H9 (cell line): ENCODE results near the gene SIX2. TPM values are rescaled to one million over a fixed set of nuclear protein-coding genes. Genes with fewer than 3 reads are reported as not detected.

Source experiments
- DNase-seq: peaks from one replicate; pipeline ENCODE4 v3.0.0-alpha.2; 2017
- H2AFZ ChIP-seq: one replicate; pipeline ENCODE4 v1.6.1; 2013; ENCODE audit warnings: mild to moderate bottlenecking, low read length, control low read depth, moderate library complexity
- H2AK5ac ChIP-seq: 2 replicates; pipeline ENCODE4 v1.6.1; 2013; ENCODE audit warnings: low read length, control low read depth, mixed read lengths; ENCODE audit not compliant: insufficient read length
- H2BK120ac ChIP-seq: one replicate; pipeline ENCODE4 v1.6.1; 2013; ENCODE audit warnings: low read depth, mild to moderate bottlenecking, low read length, control low read depth, inconsistent platforms; ENCODE audit not compliant: poor library complexity, severe bottlenecking
- H2BK12ac ChIP-seq: 2 replicates; pipeline ENCODE4 v1.6.1; 2013; ENCODE audit warnings: low read length, control low read depth, mixed read lengths, low read depth; ENCODE audit not compliant: insufficient read length
- H2BK15ac ChIP-seq: 2 replicates; pipeline ENCODE4 v1.6.1; 2013; ENCODE audit warnings: low read depth, low read length, control low read depth
- H2BK20ac ChIP-seq: one replicate; pipeline ENCODE4 v1.6.1; 2013; ENCODE audit warnings: low read depth, mild to moderate bottlenecking, low read length, control low read depth, inconsistent platforms; ENCODE audit not compliant: poor library complexity, severe bottlenecking
- H2BK5ac ChIP-seq: 2 replicates; pipeline ENCODE4 v1.6.1; 2013; ENCODE audit warnings: low read length, control low read depth, mixed read lengths; ENCODE audit not compliant: insufficient read length
- H3K14ac ChIP-seq: 2 replicates; pipeline ENCODE4 v1.6.1; 2013; ENCODE audit warnings: low read length, control low read depth; ENCODE audit not compliant: insufficient read depth
- H3K18ac ChIP-seq: 2 replicates; pipeline ENCODE4 v1.6.1; 2013; ENCODE audit warnings: low read depth, mild to moderate bottlenecking, mixed read lengths, low read length, control low read depth; ENCODE audit not compliant: insufficient read length
- H3K23ac ChIP-seq: 2 replicates; pipeline ENCODE4 v1.6.1; 2013; ENCODE audit warnings: low read length, control low read depth, mixed read lengths, low read depth; ENCODE audit not compliant: insufficient read length
- H3K23me2 ChIP-seq: 2 replicates; pipeline ENCODE4 v1.6.1; 2013; ENCODE audit warnings: low read depth, mild to moderate bottlenecking, mixed read lengths, low read length, control low read depth; ENCODE audit not compliant: insufficient read length, poor library complexity, severe bottlenecking
- H3K27ac ChIP-seq: 2 replicates; pipeline ENCODE4 v1.5.1; 2013; ENCODE audit warnings: low read length, control low read depth, mixed read lengths, low read depth; ENCODE audit not compliant: insufficient read length
- H3K27me3 ChIP-seq: 2 replicates; pipeline ENCODE4 v1.6.1; 2013; ENCODE audit warnings: low read length, control low read depth, inconsistent platforms; ENCODE audit not compliant: insufficient read depth
- H3K4ac ChIP-seq: 2 replicates; pipeline ENCODE4 v1.6.1; 2013; ENCODE audit warnings: low read depth, mild to moderate bottlenecking, control low read depth, inconsistent platforms, low read length, moderate library complexity
- H3K4me1 ChIP-seq: 2 replicates; pipeline ENCODE4 v1.6.1; 2013; ENCODE audit warnings: low read length, control low read depth, inconsistent platforms; ENCODE audit not compliant: insufficient read depth
- H3K4me2 ChIP-seq: 2 replicates; pipeline ENCODE4 v1.6.1; 2013; ENCODE audit warnings: low read length, control low read depth, mixed read lengths; ENCODE audit not compliant: insufficient read length, insufficient read depth
- H3K56ac ChIP-seq: 2 replicates; pipeline ENCODE4 v1.6.1; 2013; ENCODE audit warnings: low read depth, mild to moderate bottlenecking, mixed read lengths, low read length, control low read depth; ENCODE audit not compliant: insufficient read length
- H3K79me1 ChIP-seq: 2 replicates; pipeline ENCODE4 v1.6.1; 2013; ENCODE audit warnings: low read depth, mild to moderate bottlenecking, moderate library complexity, low read length, control low read depth, inconsistent platforms; ENCODE audit not compliant: insufficient read depth, poor library complexity, severe bottlenecking
- H3K79me2 ChIP-seq: 2 replicates; pipeline ENCODE4 v1.6.1; 2013; ENCODE audit warnings: low read length, control low read depth, inconsistent platforms; ENCODE audit not compliant: insufficient read depth
- H3K9ac ChIP-seq: 2 replicates; pipeline ENCODE4 v1.6.1; 2013; ENCODE audit warnings: low read length, control low read depth, mixed read lengths; ENCODE audit not compliant: insufficient read length; ENCODE audit errors: extremely low read depth
- H3K9me3 ChIP-seq: one replicate; pipeline ENCODE4 v1.6.1; 2013; ENCODE audit warnings: low read depth, low read length, inconsistent platforms; ENCODE audit not compliant: control insufficient read depth
- H3T11ph ChIP-seq: one replicate; pipeline ENCODE4 v1.6.1; 2013; ENCODE audit warnings: mild to moderate bottlenecking, low read length, control low read depth, inconsistent platforms
- H4K20me1 ChIP-seq: one replicate; pipeline ENCODE4 v1.6.1; 2013; ENCODE audit not compliant: control insufficient read depth, insufficient read length, insufficient read depth
- H4K5ac ChIP-seq: 2 replicates; pipeline ENCODE4 v1.6.1; 2013; ENCODE audit warnings: low read depth, mild to moderate bottlenecking, mixed read lengths, low read length, control low read depth; ENCODE audit not compliant: insufficient read length
- H4K8ac ChIP-seq: replicated peaks from 2 replicates; pipeline ENCODE4 v1.6.1; 2013; ENCODE audit warnings: low read length, control low read depth, mixed read lengths, low read depth; ENCODE audit not compliant: insufficient read length
- H4K91ac ChIP-seq: 2 replicates; pipeline ENCODE4 v1.6.1; 2013; ENCODE audit warnings: low read depth, mild to moderate bottlenecking, moderate library complexity, mixed read lengths, low read length, control low read depth; ENCODE audit not compliant: insufficient read length
- H3K27ac Mint-ChIP-seq, 3 experiments: 2 replicates in 2 of 3; 3 replicates in 1 of 3; pipeline ENCODE4 v1.8.0; 2020 to 2021; ENCODE audit warnings: mixed read lengths in 3 of 3, mild to moderate bottlenecking in 1 of 3, moderate library complexity in 1 of 3
- H3K27me3 Mint-ChIP-seq: 2 replicates; pipeline ENCODE4 v1.8.0; 2021; ENCODE audit warnings: low read depth, mild to moderate bottlenecking, moderate library complexity, mixed read lengths
- H3K36me3 Mint-ChIP-seq, 3 experiments: 2 replicates in 2 of 3; 3 replicates in 1 of 3; pipeline ENCODE4 v1.8.0; 2020 to 2021; ENCODE audit warnings: low read depth in 3 of 3, mixed read lengths in 3 of 3; ENCODE audit not compliant: insufficient read depth in 1 of 3
- H3K4me1 Mint-ChIP-seq, 2 experiments: 2 replicates each; pipeline ENCODE4 v1.8.0; 2020; ENCODE audit warnings: mixed read lengths in 2 of 2
- H3K4me3 Mint-ChIP-seq, 2 experiments: 2 replicates in 1 of 2; 3 replicates in 1 of 2; pipeline ENCODE4 v1.8.0; 2020 to 2021; ENCODE audit warnings: mild to moderate bottlenecking in 2 of 2, mixed read lengths in 2 of 2, moderate library complexity in 1 of 2
- H3K9me3 Mint-ChIP-seq, 2 experiments: 2 replicates in 1 of 2; 3 replicates in 1 of 2; pipeline ENCODE4 v1.8.0; 2020; ENCODE audit warnings: mild to moderate bottlenecking in 2 of 2, mixed read lengths in 2 of 2, moderate library complexity in 1 of 2
- CTCF ChIP-seq: fragments of 200-600 bp; sonication (generic); conservative IDR thresholded peaks from 3 replicates; pipeline ENCODE4 v1.8.0; 2021; ENCODE audit warnings: antibody characterized with exemption, mild to moderate bottlenecking
- WGBS: extraction: QIAGEN DNeasy Blood & Tissue Kit; methylation state at CpG from one replicate; pipeline ENCODE4 v1.1.7; 2013; ENCODE audit warnings: missing lambda C conversion rate, low lambda C conversion rate, mixed read lengths; ENCODE audit not compliant: insufficient read length; ENCODE audit errors: extremely low coverage; 5-methylcytosine and 5-hydroxymethylcytosine counted together
- total RNA-seq: library from RNA; stranded (reverse); gene quantifications from 2 replicates; pipeline ENCODE4 v1.2.1, GENCODE V29; 2021

Gene SIX2
- total RNA-seq, 1 experiment from 2014 or later: not detected

- no peak for DNase-seq
- Histone ChIP-seq H2BK5ac (no peak overlapping the region), H2BK120ac (no peak overlapping the region), H3K18ac (no peak overlapping the region), H4K5ac (no peak overlapping the region), H3K27ac (no peak overlapping the region), H3K23me2 (peaks cover 25% of the 10 kb centered on the region), H2BK20ac (no peak overlapping the region), H3K14ac (no peak overlapping the region; the same call in 1 of the 2 replicates), H4K8ac (no peak overlapping the region), H3K79me1 (no peaks in the 10 kb centered on the region), H3K9me3 (no peaks in the 10 kb centered on the region), H2AK5ac (no peak overlapping the region), H3K4me2 (peak overlapping the region; percentile 62), H3T11ph (no peak overlapping the region), H3K4ac (no peak overlapping the region), H3K56ac (no peak overlapping the region), H3K27me3 (peaks cover 72% of the 10 kb centered on the region), H4K20me1 (no peaks in the 10 kb centered on the region), H2AFZ (no peak overlapping the region), H3K4me1 (no peaks in the 10 kb centered on the region; the same call in 1 of the 2 replicates), H2BK12ac (no peak overlapping the region), H2BK15ac (no peak overlapping the region), H3K9ac (no peak overlapping the region), H3K79me2 (no peaks in the 10 kb centered on the region), H3K23ac (no peak overlapping the region), H4K91ac (no peak overlapping the region)
- H3K27me3 Mint-ChIP-seq: peaks cover 93% of the 10 kb centered on the region
- WGBS: no CpG with 5 or more reads among the region's 56 CpGs
- no peak for TF ChIP-seq CTCF
- peaks cover 12 to 55% of the 10 kb centered on the region in 2 experiments for H3K4me1 Mint-ChIP-seq
- no peak overlapping the region for H3K27ac Mint-ChIP-seq
- peaks cover 0 to 3% of the 10 kb centered on the region in 2 experiments; a peak in 3 of 5 replicates for H3K9me3 Mint-ChIP-seq
- peaks cover 0 to 1% (median 0%) of the 10 kb centered on the region in 3 experiments; a peak in 3 of 7 replicates for H3K36me3 Mint-ChIP-seq
- peak overlapping the region; percentile 57 to 83 for H3K4me3 Mint-ChIP-seq
Measured at GRCh38 chr2:45009928-45010701, 863 bp upstream of the SIX2 start.
